Stimulated activated CD4-positive, alpha-beta T cell treated with anti-CD3 and anti-CD28 coated beads, Interleukin-15, amount 100 ng/mL, for 48 hours (primary cell): ENCODE results near the gene ARMH3.
"Not testable (repeated sequence)": the region's sequence is repeated elsewhere in the genome, so short reads cannot be mapped to it uniquely, and the experiment has no call there.

Source experiments
- DNase-seq, 2 donors: peaks; one replicate each; pipeline ENCODE4 v3.0.0-alpha.2; 2020; ENCODE audit warnings: low read depth in 2 of 2

The ARMH3 gene

GRCh38 chr10:102055647-102056419 lies at the start of gene ARMH3:
ARMH3 (minus strand) TSS chr10:102056173; CDS start chr10:102040114, 16,059 bp downstream.
- DNase-seq, result peak; percentile 85 to 89

GRCh38 chr10:102102421-102102820 lies 46.4 kb upstream of the ARMH3 start:
- DNase-seq, result no peak

- DNase-seq, result no peak
Measured at GRCh38 chr10:102101152-102101551, 45.2 kb upstream of the ARMH3 start.

GRCh38 chr10:102096449-102096848 lies 40.5 kb upstream of the ARMH3 start:
- no peak for DNase-seq

GRCh38 chr10:102090772-102091171 lies 34.8 kb upstream of the ARMH3 start:
- DNase-seq, result no peak

- DNase-seq, result no peak
Measured at GRCh38 chr10:102086196-102086595, 30.2 kb upstream of the ARMH3 start.

- no peak for DNase-seq
Measured at GRCh38 chr10:102085336-102085735, 29.4 kb upstream of the ARMH3 start.

GRCh38 chr10:102083541-102083940 lies 27.6 kb upstream of the ARMH3 start:
- no peak for DNase-seq

GRCh38 chr10:102072673-102073527 lies 16.9 kb upstream of the ARMH3 start:
- peak; percentile 65 to 75 for DNase-seq

GRCh38 chr10:102069071-102069470 lies 13.1 kb upstream of the ARMH3 start:
- no peak for DNase-seq

- no peak for DNase-seq
Measured at GRCh38 chr10:102068216-102068615, 12.2 kb upstream of the ARMH3 start.

- no peak for DNase-seq
Measured at GRCh38 chr10:102067091-102067916, 11.3 kb upstream of the ARMH3 start.

GRCh38 chr10:102066399-102067088 lies 10.6 kb upstream of the ARMH3 start:
- no peak for DNase-seq

GRCh38 chr10:102065561-102066398 lies 9.8 kb upstream of the ARMH3 start:
- no peak for DNase-seq

GRCh38 chr10:102064868-102065560 lies 9.0 kb upstream of the ARMH3 start, which contains the start of gene HPS6:
HPS6 (plus strand) TSS chr10:102065349; CDS start chr10:102065475, 126 bp downstream.
- peak; percentile 73 to 85 for DNase-seq

GRCh38 chr10:102064503-102064867 lies 8.5 kb upstream of the ARMH3 start:
- DNase-seq, result no peak

GRCh38 chr10:102059987-102060386 lies 4.0 kb upstream of the ARMH3 start:
- DNase-seq, result no peak

- DNase-seq, result not testable (repeated sequence)
Measured at GRCh38 chr10:102054881-102055646, 909 bp downstream of the ARMH3 start.

- no peak for DNase-seq
Measured at GRCh38 chr10:102046095-102046494, 9.9 kb downstream of the ARMH3 start.
